A375 (cell line): ENCODE data around the gene SMIM43. TPM values are rescaled to one million over a fixed set of nuclear protein-coding genes. Genes with fewer than 3 reads are reported as not detected.

Experiments
- total RNA-seq: library from RNA; depleted of rRNA; stranded (reverse); fragments of >200 nt; shearing (Covaris generic); gene quantifications from 2 replicates; pipeline ENCODE4 v1.2.3, GENCODE V29; 2014; rRNA removed

SMIM43 gene
- total RNA-seq, result not detected in 2 replicates

GRCh38 chr4:121764702-121765367, at the start of gene SMIM43:
TSS of gene SMIM43 (minus strand) at chr4:121765164. CDS start at chr4:121765105, 59 bp downstream.

GRCh38 chr4:121800961-121801714, 36.2 kb upstream of the SMIM43 start, which contains the start of gene EXOSC9:
TSS of gene EXOSC9 (plus strand) at chr4:121801323. CDS start at chr4:121801425, 102 bp downstream.

Other genes with a start within 250 kb of the SMIM43 start
- gene ANXA5, start 68.2 kb downstream of the SMIM43 start, total RNA-seq, result 225 and 252 TPM in 2 replicates
- 52.2 and 55.3 TPM in 2 replicates for gene EXOSC9, start 36.2 kb upstream of the SMIM43 start, total RNA-seq
- 63.8 and 66.1 TPM in 2 replicates for gene CCNA2, start 58.7 kb upstream of the SMIM43 start, total RNA-seq
- gene BBS7, start 105.3 kb upstream of the SMIM43 start, total RNA-seq, result 9.2 and 10.7 TPM in 2 replicates
- 0.64 and 1.4 TPM in 2 replicates for gene TRPC3, start 186.9 kb upstream of the SMIM43 start, total RNA-seq